GM13977 (cell line): ENCODE results near the gene LYSMD2.

Source experiments
- DNase-seq: peaks from one replicate; pipeline ENCODE4 v3.0.0; 2012; ENCODE audit warnings: low spot score
- in situ Hi-C: fragments of 300-500 bp; cut with MboI; formaldehyde crosslinking; loops from one replicate; pipeline ENCODE4 v1.12.0; 2022; ENCODE audit warnings: low sequenced_read_pairs, low pct_unique_long_range_greater_than_20kb, mixed read lengths, inconsistent platforms; ENCODE audit not compliant: unreplicated experiment
- TF ChIP-seq, protein P1 (sequence below): IDR thresholded peaks from 2 replicates; pipeline ENCODE4 v1.5.1; 2012; ENCODE audit warnings: mild to moderate bottlenecking, control low read depth; ENCODE audit not compliant: insufficient read depth; ENCODE audit errors: extremely low read depth, missing control alignments

Gene LYSMD2

DNA sequence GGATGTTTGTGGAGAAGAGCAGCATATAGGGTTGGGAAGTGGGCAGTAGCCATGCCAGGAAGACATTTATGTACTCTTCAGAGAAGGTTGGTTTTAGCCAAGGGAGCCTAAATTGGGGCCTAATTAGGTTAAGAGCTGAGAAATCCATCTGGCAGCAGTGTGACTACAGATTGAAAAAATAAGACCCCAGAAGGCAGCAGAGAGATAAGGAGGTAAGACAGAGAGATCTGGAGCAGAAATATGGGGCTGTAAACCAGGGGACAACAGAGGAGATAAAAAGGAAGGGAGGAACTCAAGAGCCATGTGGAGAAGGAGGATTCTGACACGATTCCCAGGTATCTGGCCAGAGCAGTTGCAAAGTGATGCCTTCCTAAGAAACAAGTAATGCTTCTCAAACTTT is 23.3 kb downstream of the LYSMD2 start:
- DNase-seq: no peak
- in situ Hi-C loops: no loop called here
- TF ChIP-seq, protein P1, sequence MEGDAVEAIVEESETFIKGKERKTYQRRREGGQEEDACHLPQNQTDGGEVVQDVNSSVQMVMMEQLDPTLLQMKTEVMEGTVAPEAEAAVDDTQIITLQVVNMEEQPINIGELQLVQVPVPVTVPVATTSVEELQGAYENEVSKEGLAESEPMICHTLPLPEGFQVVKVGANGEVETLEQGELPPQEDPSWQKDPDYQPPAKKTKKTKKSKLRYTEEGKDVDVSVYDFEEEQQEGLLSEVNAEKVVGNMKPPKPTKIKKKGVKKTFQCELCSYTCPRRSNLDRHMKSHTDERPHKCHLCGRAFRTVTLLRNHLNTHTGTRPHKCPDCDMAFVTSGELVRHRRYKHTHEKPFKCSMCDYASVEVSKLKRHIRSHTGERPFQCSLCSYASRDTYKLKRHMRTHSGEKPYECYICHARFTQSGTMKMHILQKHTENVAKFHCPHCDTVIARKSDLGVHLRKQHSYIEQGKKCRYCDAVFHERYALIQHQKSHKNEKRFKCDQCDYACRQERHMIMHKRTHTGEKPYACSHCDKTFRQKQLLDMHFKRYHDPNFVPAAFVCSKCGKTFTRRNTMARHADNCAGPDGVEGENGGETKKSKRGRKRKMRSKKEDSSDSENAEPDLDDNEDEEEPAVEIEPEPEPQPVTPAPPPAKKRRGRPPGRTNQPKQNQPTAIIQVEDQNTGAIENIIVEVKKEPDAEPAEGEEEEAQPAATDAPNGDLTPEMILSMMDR: no peak

DNA sequence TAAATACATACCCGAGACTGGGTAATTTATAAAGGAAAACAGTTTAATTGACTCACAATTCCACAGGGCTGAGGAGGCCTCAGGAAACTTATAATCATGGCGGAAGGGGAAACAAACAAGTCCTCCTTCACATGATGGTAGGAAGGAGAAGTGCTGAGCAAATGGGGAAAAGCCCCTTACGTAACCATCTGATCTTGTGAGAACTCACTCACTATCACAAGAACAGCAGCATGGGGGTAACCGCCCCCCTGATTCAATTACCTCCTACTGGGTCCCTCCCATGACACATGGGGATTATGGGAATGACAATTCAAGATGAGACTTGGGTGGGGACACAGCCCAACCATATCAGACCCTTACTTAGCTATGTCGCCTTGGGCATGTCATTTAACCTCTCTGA is 28.4 kb downstream of the LYSMD2 start:
- in situ Hi-C loops: no loop called here
- TF ChIP-seq, protein P1: no peak
- no peak for DNase-seq

DNA sequence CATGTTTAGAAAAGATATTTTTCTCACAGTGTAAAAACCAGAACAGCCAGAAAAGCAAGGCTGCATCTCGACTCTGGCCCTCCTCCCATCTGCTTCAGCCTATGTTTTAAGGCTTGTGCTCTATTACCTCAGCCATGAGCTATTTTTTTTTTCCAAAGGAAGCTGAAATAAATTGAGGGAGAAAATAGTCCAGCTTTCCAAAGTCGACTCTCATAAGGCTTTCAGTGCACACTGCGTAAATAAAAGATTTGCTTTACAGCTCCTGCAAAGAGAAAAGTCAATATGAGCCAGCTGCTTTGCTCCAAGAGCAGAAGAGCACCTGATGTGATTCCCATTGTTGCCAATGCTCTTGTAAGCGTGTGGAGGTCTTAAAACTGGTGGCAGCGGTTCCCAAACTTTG is 29.4 kb downstream of the LYSMD2 start:
- no peak for DNase-seq
- TF ChIP-seq, protein P1: no peak
- in situ Hi-C loops: no loop called here

DNA sequence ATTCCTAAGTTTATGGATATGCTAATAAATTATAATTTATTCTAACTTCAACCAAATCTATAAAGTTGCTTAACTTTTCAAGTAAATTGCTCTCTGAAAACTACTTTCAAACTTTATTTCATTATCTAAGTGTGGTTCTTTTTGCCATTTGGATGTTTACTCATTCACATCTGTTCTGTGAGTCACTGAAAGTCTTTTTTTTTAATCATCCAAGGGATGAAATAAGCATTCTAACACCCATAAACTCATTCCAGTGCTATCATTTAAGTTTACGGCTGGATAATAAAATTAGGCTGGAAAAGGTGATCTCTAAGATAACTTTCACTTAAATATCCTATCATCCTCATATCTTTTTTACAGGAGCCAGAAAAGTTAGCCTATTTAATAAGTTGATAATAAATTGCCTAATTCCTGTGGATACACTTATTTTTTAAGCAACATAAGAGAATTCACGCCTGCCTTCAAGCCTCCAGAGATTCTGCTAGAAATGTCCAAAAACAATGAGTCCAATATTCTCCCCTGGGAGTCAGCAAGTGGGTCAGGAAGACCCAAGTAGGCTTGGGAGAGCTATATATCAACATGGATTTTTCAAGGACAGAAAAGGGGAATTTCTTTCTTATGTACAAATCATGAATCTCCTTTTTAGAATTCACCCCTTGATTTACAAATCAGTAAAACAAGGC is 30.4 kb downstream of the LYSMD2 start:
- TF ChIP-seq, protein P1: no peak
- in situ Hi-C loops: no loop called here
- DNase-seq: no peak

DNA sequence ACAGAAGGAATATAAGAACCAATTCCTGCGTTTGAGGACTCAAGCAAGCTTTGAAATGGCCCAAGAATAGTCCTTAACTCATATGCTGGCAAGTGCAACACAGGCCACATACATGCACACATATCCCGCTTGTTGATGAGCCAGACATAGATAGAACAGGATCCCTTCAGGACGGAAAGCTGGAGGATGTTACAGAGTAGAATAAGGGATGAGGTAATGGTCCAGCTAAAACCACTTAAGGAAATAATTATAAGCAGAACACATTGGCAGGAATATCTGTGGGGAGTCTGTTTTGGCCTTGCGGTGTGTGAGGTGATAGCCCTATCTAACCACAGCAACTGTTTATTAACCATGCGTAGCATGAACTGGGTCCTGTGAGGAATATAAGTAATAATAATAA is 31.2 kb downstream of the LYSMD2 start:
- DNase-seq: no peak
- in situ Hi-C loops: no loop called here
- TF ChIP-seq, protein P1: no peak

DNA sequence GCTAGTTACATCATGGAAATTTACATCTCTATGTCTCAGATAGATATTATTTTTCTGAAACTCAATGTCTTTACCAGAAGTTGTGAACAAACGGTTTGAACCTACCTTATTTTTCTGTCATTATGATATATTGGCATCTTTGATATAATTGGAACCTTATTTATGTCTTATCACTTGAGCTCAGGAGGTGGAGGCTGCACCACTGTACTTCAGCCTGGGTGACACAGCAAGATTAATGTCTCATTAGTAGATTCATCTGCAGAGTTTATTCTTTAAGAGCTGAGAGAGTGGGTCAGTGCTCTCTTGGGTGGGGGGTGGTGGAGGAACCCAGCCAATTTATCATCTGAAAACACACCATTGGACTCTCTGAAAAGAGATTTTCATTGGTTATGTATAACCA is 34.7 kb downstream of the LYSMD2 start:
- TF ChIP-seq, protein P1: no peak
- in situ Hi-C loops: no loop called here
- no peak for DNase-seq

DNA sequence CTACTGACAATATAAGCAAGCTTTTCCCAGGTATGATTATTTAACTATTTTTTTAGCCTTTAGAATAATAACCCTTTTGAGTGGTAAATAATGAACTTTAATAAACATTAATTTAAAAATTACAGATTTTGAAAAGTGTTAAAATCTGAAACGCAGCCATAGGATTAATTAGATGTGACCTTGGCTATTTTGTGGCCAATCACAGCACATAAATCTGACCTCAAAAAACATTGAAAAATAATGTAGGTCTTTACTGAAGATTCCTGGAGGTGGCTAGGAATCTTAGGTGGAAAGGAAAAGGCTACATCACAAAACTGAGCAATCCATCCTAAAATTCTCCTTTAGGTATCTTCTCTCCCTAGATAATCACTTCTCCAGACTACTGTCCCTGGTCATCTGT is 38.1 kb downstream of the LYSMD2 start:
- in situ Hi-C loops: no loop called here
- TF ChIP-seq, protein P1: no peak
- no peak for DNase-seq
